Nephron progenitor cell (in vitro differentiated cells): ENCODE results near the gene FSHB.
"Not testable (repeated sequence)": the region's sequence is repeated elsewhere in the genome, so short reads cannot be mapped to it uniquely, and the experiment has no call there.

ENCODE experiments used
- DNase-seq: peaks from one replicate; pipeline ENCODE4 v3.0.0; 2021
- H3K27ac Mint-ChIP-seq: 2 replicates; pipeline ENCODE4 v1.8.0; 2021; ENCODE audit warnings: mild to moderate bottlenecking, moderate library complexity, mixed read lengths
- H3K27me3 Mint-ChIP-seq: 2 replicates; pipeline ENCODE4 v1.8.0; 2021; ENCODE audit warnings: mild to moderate bottlenecking, low read depth, mixed read lengths; ENCODE audit not compliant: poor library complexity
- H3K36me3 Mint-ChIP-seq: 2 replicates; pipeline ENCODE4 v1.8.0; 2021; ENCODE audit warnings: low read depth, mixed read lengths
- H3K4me1 Mint-ChIP-seq: 2 replicates; pipeline ENCODE4 v1.8.0; 2021; ENCODE audit warnings: mixed read lengths
- H3K4me3 Mint-ChIP-seq: 2 replicates; pipeline ENCODE4 v1.8.0; 2021; ENCODE audit warnings: mild to moderate bottlenecking, moderate library complexity, mixed read lengths
- H3K9me3 Mint-ChIP-seq: 2 replicates; pipeline ENCODE4 v1.8.0; 2021; ENCODE audit warnings: mild to moderate bottlenecking, moderate library complexity, mixed read lengths
- TF ChIP-seq, protein P1 (sequence below): fragments of 200-600 bp; sonication (generic); IDR thresholded peaks from 2 replicates; pipeline ENCODE4 v1.5.0; 2021; ENCODE audit warnings: antibody characterized with exemption

FSHB gene

DNA sequence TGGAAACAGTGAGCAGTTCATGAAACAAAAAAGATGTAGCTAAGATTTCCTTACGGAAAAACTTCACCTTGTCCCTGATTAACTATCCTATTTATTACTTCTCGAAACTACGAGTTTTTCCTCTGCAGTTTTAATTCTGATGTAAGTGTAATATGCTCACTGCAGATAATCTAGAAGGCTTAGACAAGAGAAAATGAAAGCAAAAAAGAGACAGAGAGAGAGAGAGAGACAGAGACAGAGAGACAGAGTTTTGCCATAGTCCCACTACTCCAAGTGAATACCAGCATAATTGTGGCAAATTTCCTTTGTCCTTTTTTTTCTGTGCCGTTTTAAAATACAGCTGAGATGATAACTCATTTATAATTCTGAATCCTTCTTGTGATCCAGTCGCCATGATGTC is 24.8 kb downstream of the FSHB start:
- no peak for DNase-seq
- Mint-ChIP-seq H3K9me3 (no peaks in the 10 kb centered on the region), H3K27ac (no peak overlapping the region), H3K36me3 (no peaks in the 10 kb centered on the region), H3K27me3 (peaks cover 18% of the 10 kb centered on the region), H3K4me1 (no peaks in the 10 kb centered on the region), H3K4me3 (no peak overlapping the region)
- TF ChIP-seq, protein P1, sequence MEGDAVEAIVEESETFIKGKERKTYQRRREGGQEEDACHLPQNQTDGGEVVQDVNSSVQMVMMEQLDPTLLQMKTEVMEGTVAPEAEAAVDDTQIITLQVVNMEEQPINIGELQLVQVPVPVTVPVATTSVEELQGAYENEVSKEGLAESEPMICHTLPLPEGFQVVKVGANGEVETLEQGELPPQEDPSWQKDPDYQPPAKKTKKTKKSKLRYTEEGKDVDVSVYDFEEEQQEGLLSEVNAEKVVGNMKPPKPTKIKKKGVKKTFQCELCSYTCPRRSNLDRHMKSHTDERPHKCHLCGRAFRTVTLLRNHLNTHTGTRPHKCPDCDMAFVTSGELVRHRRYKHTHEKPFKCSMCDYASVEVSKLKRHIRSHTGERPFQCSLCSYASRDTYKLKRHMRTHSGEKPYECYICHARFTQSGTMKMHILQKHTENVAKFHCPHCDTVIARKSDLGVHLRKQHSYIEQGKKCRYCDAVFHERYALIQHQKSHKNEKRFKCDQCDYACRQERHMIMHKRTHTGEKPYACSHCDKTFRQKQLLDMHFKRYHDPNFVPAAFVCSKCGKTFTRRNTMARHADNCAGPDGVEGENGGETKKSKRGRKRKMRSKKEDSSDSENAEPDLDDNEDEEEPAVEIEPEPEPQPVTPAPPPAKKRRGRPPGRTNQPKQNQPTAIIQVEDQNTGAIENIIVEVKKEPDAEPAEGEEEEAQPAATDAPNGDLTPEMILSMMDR: no peak

DNA sequence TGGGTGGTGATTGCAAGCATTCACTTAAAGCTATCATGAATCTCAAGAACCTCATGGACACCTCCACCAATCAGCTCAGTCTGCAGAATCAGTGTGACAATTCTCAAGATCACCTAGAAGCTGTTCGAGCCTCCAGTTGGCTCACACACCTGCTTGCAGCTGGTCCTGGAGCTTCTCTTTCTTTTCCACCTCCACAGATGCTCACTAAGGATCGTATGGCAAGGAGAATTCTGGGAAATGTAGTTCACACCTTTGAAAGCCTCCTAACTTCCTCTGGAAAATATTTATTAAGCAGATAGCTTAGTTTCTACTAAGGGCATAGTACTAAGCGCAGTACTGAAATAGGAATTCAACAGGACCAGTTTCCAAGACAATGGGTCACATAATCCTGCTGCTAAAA is 26.2 kb downstream of the FSHB start:
- H3K36me3 Mint-ChIP-seq: no peaks in the 10 kb centered on the region

GRCh38 chr11:30258679-30259078 is 27.9 kb downstream of the FSHB start:
- H3K27me3 Mint-ChIP-seq: peaks cover 18% of the 10 kb centered on the region
- H3K36me3 Mint-ChIP-seq: no peaks in the 10 kb centered on the region
- H3K27ac Mint-ChIP-seq: no peak overlapping the region
- no peak overlapping the region for H3K4me3 Mint-ChIP-seq
- no peak for DNase-seq
- TF ChIP-seq, protein P1: no peak
- no peaks in the 10 kb centered on the region for H3K4me1 Mint-ChIP-seq
- no peaks in the 10 kb centered on the region for H3K9me3 Mint-ChIP-seq

More for the DNA sequence above, 26.2 kb downstream of the FSHB start:
- DNase-seq: no peak
- Mint-ChIP-seq H3K9me3 (no peaks in the 10 kb centered on the region), H3K27ac (no peak overlapping the region), H3K27me3 (peaks cover 18% of the 10 kb centered on the region), H3K4me1 (no peaks in the 10 kb centered on the region), H3K4me3 (no peak overlapping the region)
- TF ChIP-seq, protein P1: no peak

GRCh38 chr11:30260813-30261212 is 30.0 kb downstream of the FSHB start:
- H3K9me3 Mint-ChIP-seq: peaks cover 13% of the 10 kb centered on the region
- H3K27me3 Mint-ChIP-seq: peaks cover 18% of the 10 kb centered on the region
- no peaks in the 10 kb centered on the region for H3K4me1 Mint-ChIP-seq
- H3K27ac Mint-ChIP-seq: no peak overlapping the region
- TF ChIP-seq, protein P1: no peak
- no peaks in the 10 kb centered on the region for H3K36me3 Mint-ChIP-seq
- no peak for DNase-seq
- H3K4me3 Mint-ChIP-seq: no peak overlapping the region

DNA sequence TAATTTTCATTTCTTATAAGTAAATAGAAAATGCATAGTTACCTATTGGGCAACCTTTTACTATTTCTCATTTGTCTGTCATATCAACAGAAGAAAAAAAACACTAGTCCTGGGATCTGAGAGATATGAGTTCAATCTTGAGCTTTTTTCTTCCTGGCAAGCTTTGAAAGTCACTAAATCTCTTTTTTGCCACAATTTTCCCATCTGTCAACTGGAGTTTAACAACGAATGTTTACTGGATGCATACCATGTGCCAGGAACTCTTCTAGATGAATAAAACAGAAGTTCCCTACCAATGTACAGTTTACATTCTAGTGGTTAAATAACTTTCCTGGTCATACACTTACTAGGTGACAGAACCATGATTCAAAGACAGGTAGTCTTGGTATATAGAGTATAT is 31.0 kb downstream of the FSHB start:
- peaks cover 17% of the 10 kb centered on the region for H3K27me3 Mint-ChIP-seq
- H3K4me3 Mint-ChIP-seq: no peak overlapping the region
- TF ChIP-seq, protein P1: no peak
- no peaks in the 10 kb centered on the region for H3K36me3 Mint-ChIP-seq
- no peaks in the 10 kb centered on the region for H3K4me1 Mint-ChIP-seq
- no peak overlapping the region for H3K27ac Mint-ChIP-seq
- peaks cover 13% of the 10 kb centered on the region for H3K9me3 Mint-ChIP-seq
- no peak for DNase-seq

DNA sequence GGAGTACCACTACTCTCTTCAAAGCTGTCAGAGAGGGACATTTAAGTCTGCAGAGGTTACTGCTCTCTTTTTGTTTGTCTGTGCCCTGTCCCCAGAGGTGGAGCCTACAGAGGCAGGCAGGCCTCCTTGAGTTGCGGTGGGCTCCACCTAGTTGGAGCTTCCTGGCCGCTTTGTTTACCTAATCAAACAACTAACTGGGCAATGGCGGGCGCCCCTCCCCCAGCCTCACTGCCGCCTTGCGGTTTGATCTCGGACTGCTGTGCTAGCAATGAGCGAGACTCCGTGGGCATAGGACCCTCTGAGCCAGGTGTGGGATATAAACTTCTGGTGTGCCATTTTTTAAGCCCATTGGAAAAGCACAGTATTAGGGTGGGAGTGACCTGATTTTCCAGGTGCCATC is 37.8 kb downstream of the FSHB start:
- DNase-seq: not testable (repeated sequence)

More for the DNA sequence above, 37.8 kb downstream of the FSHB start:
- H3K36me3 Mint-ChIP-seq, H3K4me3 Mint-ChIP-seq, H3K27ac Mint-ChIP-seq, H3K4me1 Mint-ChIP-seq: not testable (repeated sequence)
- H3K27me3 Mint-ChIP-seq: peaks cover 12% of the 10 kb centered on the region
- H3K9me3 Mint-ChIP-seq: peaks cover 20% of the 10 kb centered on the region
